CD14-positive monocyte (primary cell): ENCODE data around the gene JAM3. TPM values are rescaled to one million over a fixed set of nuclear protein-coding genes. Genes with fewer than 3 reads are reported as not detected.
A peak's percentile ranks its signal among the peaks of the same experiment; 100 is the strongest.

Experiments used
- DNase-seq, 3 donors: peaks; one replicate each; pipeline ENCODE4 v3.0.0-alpha.2; 2011 to 2022
- H2AFZ ChIP-seq: 2 replicates; pipeline ENCODE4 v1.6.0; 2012; ENCODE audit warnings: mild to moderate bottlenecking, low read depth, low read length, inconsistent platforms; ENCODE audit not compliant: insufficient read depth, poor library complexity, severe bottlenecking
- H3K27ac ChIP-seq, 2 donors: 1 replicate in 1 of 2; 2 replicates in 1 of 2; pipeline ENCODE4 v1.5.1; 2012 to 2013; ENCODE audit warnings: low read length in 2 of 2, control low read depth in 1 of 2, inconsistent platforms in 1 of 2, low read depth in 1 of 2, mild to moderate bottlenecking in 1 of 2
- H3K27me3 ChIP-seq, 2 donors: one replicate each; pipeline versions ENCODE4 v1.6.0 to v1.6.1; 2011 to 2013; ENCODE audit warnings: low read length in 2 of 2; ENCODE audit not compliant: control insufficient read depth in 2 of 2, insufficient read depth in 2 of 2
- H3K36me3 ChIP-seq, 2 donors: replicated peaks in 1 of 2; 1 replicate in 1 of 2; 2 replicates in 1 of 2; pipeline versions ENCODE4 v1.5.1 to v1.6.1; 2012 to 2013; ENCODE audit warnings: low read length in 2 of 2, control low read depth in 1 of 2, inconsistent platforms in 1 of 2, mild to moderate bottlenecking in 1 of 2; ENCODE audit not compliant: insufficient read depth in 2 of 2, control insufficient read depth in 1 of 2
- H3K4me1 ChIP-seq, 2 donors: 1 replicate in 1 of 2; 2 replicates in 1 of 2; pipeline versions ENCODE4 v1.5.1 to v1.6.1; 2012 to 2013; ENCODE audit warnings: low read length in 2 of 2, control low read depth in 1 of 2, inconsistent platforms in 1 of 2, mild to moderate bottlenecking in 1 of 2, moderate library complexity in 1 of 2; ENCODE audit not compliant: insufficient read depth in 2 of 2, control insufficient read depth in 1 of 2
- H3K4me2 ChIP-seq: replicated peaks from 2 replicates; pipeline ENCODE3; 2012; ENCODE audit warnings: low read length, moderate library complexity, mild to moderate bottlenecking; ENCODE audit not compliant: poor library complexity, severe bottlenecking; ENCODE audit errors: extremely low read depth
- H3K4me3 ChIP-seq, 3 experiments: fragments of 200-600 bp in 1 of 3; sonication (generic) in 1 of 3; replicated peaks in 1 of 3; 1 replicate in 2 of 3; 2 replicates in 1 of 3; pipeline ENCODE4 v1.5.1; 2011 to 2013; ENCODE audit warnings: low read length in 3 of 3, mild to moderate bottlenecking in 3 of 3, control low read depth in 2 of 3, low read depth in 2 of 3, inconsistent platforms in 1 of 3, moderate library complexity in 1 of 3
- H3K79me2 ChIP-seq: 2 replicates; pipeline ENCODE4 v1.6.0; 2012; ENCODE audit warnings: mild to moderate bottlenecking, control low read depth, inconsistent platforms, low read length, moderate library complexity; ENCODE audit not compliant: insufficient read depth
- H3K9ac ChIP-seq: 2 replicates; pipeline ENCODE4 v1.6.0; 2017; ENCODE audit warnings: low read length, mild to moderate bottlenecking; ENCODE audit not compliant: insufficient read depth, poor library complexity, severe bottlenecking
- H3K9me3 ChIP-seq, 2 donors: replicated peaks in 1 of 2; 1 replicate in 1 of 2; 2 replicates in 1 of 2; pipeline versions ENCODE4 v1.5.1 to v1.6.1; 2012 to 2013; ENCODE audit warnings: low read length in 2 of 2, control low read depth in 1 of 2; ENCODE audit not compliant: control insufficient read depth in 1 of 2, insufficient read depth in 1 of 2
- H4K20me1 ChIP-seq: 2 replicates; pipeline ENCODE4 v1.6.0; 2012; ENCODE audit warnings: mild to moderate bottlenecking, low read length, control low read depth, moderate library complexity; ENCODE audit not compliant: insufficient read depth
- H3K27ac Mint-ChIP-seq, 7 donors: one replicate each; pipeline ENCODE4 v1.8.0; 2020; ENCODE audit warnings: mild to moderate bottlenecking in 7 of 7, mixed read lengths in 7 of 7, moderate library complexity in 6 of 7, inconsistent platforms in 2 of 7
- H3K27me3 Mint-ChIP-seq, 3 donors: one replicate each; pipeline ENCODE4 v1.8.0; 2021 to 2022; ENCODE audit warnings: low read depth in 3 of 3, mild to moderate bottlenecking in 3 of 3, mixed read lengths in 3 of 3, moderate library complexity in 3 of 3, inconsistent platforms in 1 of 3
- H3K36me3 Mint-ChIP-seq, 2 donors: one replicate each; pipeline ENCODE4 v1.8.0; 2020; ENCODE audit warnings: mixed read lengths in 2 of 2, inconsistent platforms in 1 of 2, mild to moderate bottlenecking in 1 of 2
- H3K4me1 Mint-ChIP-seq: one replicate; pipeline ENCODE4 v1.8.0; 2020; ENCODE audit warnings: mild to moderate bottlenecking, mixed read lengths
- H3K4me3 Mint-ChIP-seq, 2 donors: one replicate each; pipeline ENCODE4 v1.8.0; 2020; ENCODE audit warnings: mild to moderate bottlenecking in 2 of 2, mixed read lengths in 2 of 2, moderate library complexity in 1 of 2
- H3K9me3 Mint-ChIP-seq, 7 donors: one replicate each; pipeline ENCODE4 v1.8.0; 2020 to 2022; ENCODE audit warnings: mixed read lengths in 7 of 7, mild to moderate bottlenecking in 6 of 7, moderate library complexity in 6 of 7, inconsistent platforms in 2 of 7
- CTCF ChIP-seq: fragments of 200-600 bp; IDR thresholded peaks from one replicate; pipeline ENCODE4 v1.8.0; 2022; ENCODE audit warnings: antibody characterized with exemption, mild to moderate bottlenecking
- WGBS: methylation state at CpG from one replicate; pipeline ENCODE4 v1.1.5; 2013; ENCODE audit warnings: missing lambda C conversion rate; ENCODE audit not compliant: insufficient coverage; 5-methylcytosine and 5-hydroxymethylcytosine counted together
- intact Hi-C, 2 donors: fragments of 100-400 bp; cut with micrococcal nuclease; formaldehyde crosslinking; loops; one replicate each; pipeline versions ENCODE4 v1.15.0 to v1.15.1; 2023
- polyA plus RNA-seq, 3 donors: library from polyadenylated mRNA; depleted of rRNA in 1 of 3; unstranded in 2 of 3; stranded (reverse) in 1 of 3; fragments of 300-500 nt in 2 of 3; fragments of >200 nt in 1 of 3; fragmentation: Illumina TruSeq in 2 of 3; gene quantifications; 1 replicate in 2 of 3; 2 replicates in 1 of 3; pipeline ENCODE4 v1.2.3, GENCODE V29; 2012 to 2021

JAM3 gene
- polyA plus RNA-seq, 3 donors = 0.03 to 0.25 (median 0.12) TPM

- Histone ChIP-seq H4K20me1 (no peaks in the 10 kb centered on the region), H3K27me3 (peaks cover 3 to 16% of the 10 kb centered on the region in 2 donors), H3K4me1 (no peaks in the 10 kb centered on the region), H3K9ac (no peak overlapping the region), H2AFZ (no peak overlapping the region), H3K4me3 (no peak overlapping the region), H3K27ac (no peak overlapping the region), H3K9me3 (no peaks in the 10 kb centered on the region), H3K36me3 (no peaks in the 10 kb centered on the region), H3K4me2 (no peak overlapping the region), H3K79me2 (no peaks in the 10 kb centered on the region)
- Mint-ChIP-seq H3K4me1 (peaks cover 3% of the 10 kb centered on the region), H3K27ac (peak overlapping the region in 1 of 7 donors; percentile 33), H3K9me3 (peaks cover 0 to 2% (median 0%) of the 10 kb centered on the region in 7 donors), H3K4me3 (no peak overlapping the region), H3K27me3 (peaks cover 14 to 25% (median 19%) of the 10 kb centered on the region in 3 donors), H3K36me3 (no peaks in the 10 kb centered on the region)
- intact Hi-C loops = no loop called here
- no peak for TF ChIP-seq CTCF
- DNase-seq = no peak
- no CpG with 5 or more reads among the region's 2 CpGs for WGBS
These were observed 5.8 kb upstream of the JAM3 start for GRCh38 chr11:134063124-134063495.

GRCh38 chr11:134063991-134064747 lies 4.7 kb upstream of the JAM3 start:
- peaks cover 10 to 23% of the 10 kb centered on the region in 2 donors for H3K27me3 ChIP-seq
- peaks cover 0 to 2% (median 0%) of the 10 kb centered on the region in 7 donors for H3K9me3 Mint-ChIP-seq
- intact Hi-C loops = no loop called here

More at GRCh38 chr11:134063991-134064747, 4.7 kb upstream of the JAM3 start:
- Mint-ChIP-seq H3K4me3 (no peak overlapping the region), H3K27ac (peak overlapping the region in 1 of 7 donors; percentile 26), H3K36me3 (peaks cover 0 to 1% of the 10 kb centered on the region in 2 donors), H3K27me3 (peaks cover 23 to 33% (median 27%) of the 10 kb centered on the region in 3 donors), H3K4me1 (peaks cover 5% of the 10 kb centered on the region)
- no peak for TF ChIP-seq CTCF
- no peak overlapping the region for H3K4me2 ChIP-seq
- no peak overlapping the region for H3K9ac ChIP-seq
- H3K9me3 ChIP-seq = no peaks in the 10 kb centered on the region
- H3K79me2 ChIP-seq = no peaks in the 10 kb centered on the region
- no peaks in the 10 kb centered on the region for H3K36me3 ChIP-seq
- H3K4me1 ChIP-seq = peaks cover 0 to 5% of the 10 kb centered on the region in 2 donors
- H4K20me1 ChIP-seq = no peaks in the 10 kb centered on the region
- H3K4me3 ChIP-seq = no peak overlapping the region
- DNase-seq = no peak
- no peak overlapping the region for H2AFZ ChIP-seq
- no peak overlapping the region for H3K27ac ChIP-seq
- 100% methylated on average over 8 of the region's 12 CpGs for WGBS
